DND-41 (cell line): ENCODE results near the gene CTBP1.

Experiments
- EZH2 ChIP-seq: IDR thresholded peaks from 3 replicates; pipeline ENCODE4 v1.6.1; 2012; ENCODE audit warnings: borderline replicate concordance, low read depth, mild to moderate bottlenecking, moderate library complexity, low read length, inconsistent platforms; ENCODE audit not compliant: severe bottlenecking
- TF ChIP-seq, protein P1 (sequence below): IDR thresholded peaks from 2 replicates; pipeline ENCODE4 v1.5.1; 2012; ENCODE audit warnings: borderline replicate concordance, low read length, moderate library complexity, mild to moderate bottlenecking; ENCODE audit not compliant: poor library complexity, severe bottlenecking; ENCODE audit errors: extremely low read depth

DNA sequence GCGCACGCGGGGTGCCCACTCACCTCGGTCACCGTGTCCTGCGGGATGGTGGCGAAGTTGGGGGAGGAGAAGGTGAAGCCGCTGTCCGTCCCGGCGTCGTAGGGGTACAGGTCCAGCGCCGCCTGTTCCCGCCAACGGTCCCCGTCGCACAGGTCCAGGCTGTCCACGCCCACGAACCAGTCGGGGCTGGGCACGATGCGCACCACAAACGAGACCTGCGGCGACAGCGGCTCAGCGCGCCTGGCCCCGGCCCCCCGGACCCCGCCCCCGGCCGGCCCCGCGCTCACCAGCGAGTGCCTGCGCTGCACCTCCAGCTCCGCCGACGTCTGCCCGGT is 78.0 kb downstream of the CTBP1 start:
- TF ChIP-seq, protein P1, sequence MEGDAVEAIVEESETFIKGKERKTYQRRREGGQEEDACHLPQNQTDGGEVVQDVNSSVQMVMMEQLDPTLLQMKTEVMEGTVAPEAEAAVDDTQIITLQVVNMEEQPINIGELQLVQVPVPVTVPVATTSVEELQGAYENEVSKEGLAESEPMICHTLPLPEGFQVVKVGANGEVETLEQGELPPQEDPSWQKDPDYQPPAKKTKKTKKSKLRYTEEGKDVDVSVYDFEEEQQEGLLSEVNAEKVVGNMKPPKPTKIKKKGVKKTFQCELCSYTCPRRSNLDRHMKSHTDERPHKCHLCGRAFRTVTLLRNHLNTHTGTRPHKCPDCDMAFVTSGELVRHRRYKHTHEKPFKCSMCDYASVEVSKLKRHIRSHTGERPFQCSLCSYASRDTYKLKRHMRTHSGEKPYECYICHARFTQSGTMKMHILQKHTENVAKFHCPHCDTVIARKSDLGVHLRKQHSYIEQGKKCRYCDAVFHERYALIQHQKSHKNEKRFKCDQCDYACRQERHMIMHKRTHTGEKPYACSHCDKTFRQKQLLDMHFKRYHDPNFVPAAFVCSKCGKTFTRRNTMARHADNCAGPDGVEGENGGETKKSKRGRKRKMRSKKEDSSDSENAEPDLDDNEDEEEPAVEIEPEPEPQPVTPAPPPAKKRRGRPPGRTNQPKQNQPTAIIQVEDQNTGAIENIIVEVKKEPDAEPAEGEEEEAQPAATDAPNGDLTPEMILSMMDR: no peak
- no peak for TF ChIP-seq EZH2
